MCF 10A (cell line): ENCODE data around the gene ASGR1. TPM values are rescaled to one million over a fixed set of nuclear protein-coding genes. Genes with fewer than 3 reads are reported as not detected.

Experiments
- BruUV-seq: library from RNA; stranded (reverse); fragments of 400-500 nt; replicated peaks from 2 replicates; lab custom pipeline; 2021; lab: Mats Ljungman, UMichigan
- CTCF ChIA-PET: fragments of 300-600 bp; sonication (Branson Sonifier 250); formaldehyde crosslinking; extraction: SDS; loops from one replicate; lab custom pipeline; 2021; ENCODE audit warnings: antibody characterized with exemption, inconsistent platforms; lab: Yijun Ruan, JAX
- POLR2A ChIA-PET: fragments of 300-600, 350-650 bp; sonication (Branson Sonifier 250); formaldehyde crosslinking; extraction: SDS; loops from one replicate; lab custom pipeline; 2020; ENCODE audit warnings: antibody characterized with exemption, inconsistent platforms; lab: Yijun Ruan, JAX
- DNase-seq: peaks from one replicate; pipeline ENCODE4 v3.0.0-alpha.2; 2018; ENCODE audit not compliant: unreplicated experiment
- H3K27ac Mint-ChIP-seq: one replicate; pipeline ENCODE4 v1.8.0; 2022; ENCODE audit warnings: mild to moderate bottlenecking, low read depth, mixed read lengths; ENCODE audit not compliant: unreplicated experiment
- H3K27me3 Mint-ChIP-seq: one replicate; pipeline ENCODE4 v1.8.0; 2022; ENCODE audit warnings: mixed read lengths; ENCODE audit not compliant: insufficient read depth, unreplicated experiment
- H3K36me3 Mint-ChIP-seq: one replicate; pipeline ENCODE4 v1.8.0; 2022; ENCODE audit warnings: mild to moderate bottlenecking, moderate library complexity, mixed read lengths; ENCODE audit not compliant: insufficient read depth, unreplicated experiment
- H3K4me1 Mint-ChIP-seq: one replicate; pipeline ENCODE4 v1.8.0; 2022; ENCODE audit warnings: mixed read lengths; ENCODE audit not compliant: insufficient read depth, unreplicated experiment
- H3K4me3 Mint-ChIP-seq: one replicate; pipeline ENCODE4 v1.8.0; 2022; ENCODE audit warnings: mild to moderate bottlenecking, moderate library complexity, mixed read lengths; ENCODE audit not compliant: unreplicated experiment
- H3K9me3 Mint-ChIP-seq: one replicate; pipeline ENCODE4 v1.8.0; 2022; ENCODE audit warnings: mixed read lengths; ENCODE audit not compliant: unreplicated experiment
- intact Hi-C: fragments of 100-400 bp; cut with micrococcal nuclease; formaldehyde crosslinking; loops from 2 replicates; pipeline ENCODE4 v1.14.1; 2022
- total RNA-seq: library from RNA; stranded (reverse); gene quantifications from 2 replicates; pipeline ENCODE4 v1.2.3, GENCODE V29; 2022
- TF ChIP-seq, protein P1 (sequence below): fragments of 200-600 bp; IDR thresholded peaks from one replicate; pipeline ENCODE4 v1.8.0; 2022; ENCODE audit warnings: antibody characterized with exemption, mild to moderate bottlenecking; ENCODE audit not compliant: unreplicated experiment

The ASGR1 gene
- total RNA-seq, 1 experiment from 2014 or later = 0.37 TPM

DNA sequence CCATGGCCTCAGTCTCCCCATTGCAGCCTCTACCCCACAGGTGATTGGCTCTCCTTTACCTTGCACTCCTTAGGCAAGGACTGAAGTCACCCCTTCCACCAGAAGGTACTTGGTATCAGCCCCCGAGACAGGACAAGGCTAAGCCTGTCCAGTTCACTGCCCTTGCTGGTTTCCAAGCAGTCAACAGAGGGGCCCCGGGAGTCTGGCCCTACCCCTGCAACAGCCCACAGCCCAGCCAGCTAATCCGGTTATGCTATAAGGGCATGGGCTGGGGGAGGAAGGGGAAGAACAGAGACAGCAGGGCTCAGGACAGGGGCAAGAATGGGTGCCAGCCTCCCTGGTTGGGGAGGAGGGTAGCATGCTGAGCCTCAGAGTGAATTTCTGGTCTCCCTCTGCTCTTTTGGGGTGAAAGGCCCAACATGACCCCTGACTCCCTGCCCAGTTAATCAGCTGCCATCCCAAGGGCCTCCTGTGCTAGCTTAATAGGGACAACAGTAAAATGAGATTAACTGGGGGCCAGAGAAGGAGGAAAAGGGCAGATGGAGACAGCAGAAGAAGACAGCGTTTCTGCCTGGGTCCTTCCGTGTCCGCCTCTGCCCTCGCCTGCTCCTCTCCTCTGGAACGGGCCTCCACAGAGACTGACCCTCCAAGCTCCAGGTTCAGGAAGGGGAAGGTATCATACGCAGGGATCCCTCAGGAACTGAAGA is 29.7 kb upstream of the ASGR1 start:
- peaks cover under 1% of the 10 kb centered on the region for H3K4me1 Mint-ChIP-seq
- H3K9me3 Mint-ChIP-seq = no peaks in the 10 kb centered on the region
- peaks cover 6% of the 10 kb centered on the region for H3K36me3 Mint-ChIP-seq
- no peak overlapping the region for H3K4me3 Mint-ChIP-seq
- ChIA-PET CTCF (interaction anchor here (0.5 to 0.7 kb wide), 2 partner anchors 115 to 148 kb away, joined by 3 read pairs; no protein-coding TSS in a partner anchor), POLR2A (no interaction called here)
- DNase-seq = no peak
- no peak overlapping the region for H3K27ac Mint-ChIP-seq
- TF ChIP-seq, protein P1, sequence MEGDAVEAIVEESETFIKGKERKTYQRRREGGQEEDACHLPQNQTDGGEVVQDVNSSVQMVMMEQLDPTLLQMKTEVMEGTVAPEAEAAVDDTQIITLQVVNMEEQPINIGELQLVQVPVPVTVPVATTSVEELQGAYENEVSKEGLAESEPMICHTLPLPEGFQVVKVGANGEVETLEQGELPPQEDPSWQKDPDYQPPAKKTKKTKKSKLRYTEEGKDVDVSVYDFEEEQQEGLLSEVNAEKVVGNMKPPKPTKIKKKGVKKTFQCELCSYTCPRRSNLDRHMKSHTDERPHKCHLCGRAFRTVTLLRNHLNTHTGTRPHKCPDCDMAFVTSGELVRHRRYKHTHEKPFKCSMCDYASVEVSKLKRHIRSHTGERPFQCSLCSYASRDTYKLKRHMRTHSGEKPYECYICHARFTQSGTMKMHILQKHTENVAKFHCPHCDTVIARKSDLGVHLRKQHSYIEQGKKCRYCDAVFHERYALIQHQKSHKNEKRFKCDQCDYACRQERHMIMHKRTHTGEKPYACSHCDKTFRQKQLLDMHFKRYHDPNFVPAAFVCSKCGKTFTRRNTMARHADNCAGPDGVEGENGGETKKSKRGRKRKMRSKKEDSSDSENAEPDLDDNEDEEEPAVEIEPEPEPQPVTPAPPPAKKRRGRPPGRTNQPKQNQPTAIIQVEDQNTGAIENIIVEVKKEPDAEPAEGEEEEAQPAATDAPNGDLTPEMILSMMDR = no peak
- peaks cover 18% of the 10 kb centered on the region for H3K27me3 Mint-ChIP-seq
- no TSS peak for BruUV-seq
- intact Hi-C loops = no loop called here

DNA sequence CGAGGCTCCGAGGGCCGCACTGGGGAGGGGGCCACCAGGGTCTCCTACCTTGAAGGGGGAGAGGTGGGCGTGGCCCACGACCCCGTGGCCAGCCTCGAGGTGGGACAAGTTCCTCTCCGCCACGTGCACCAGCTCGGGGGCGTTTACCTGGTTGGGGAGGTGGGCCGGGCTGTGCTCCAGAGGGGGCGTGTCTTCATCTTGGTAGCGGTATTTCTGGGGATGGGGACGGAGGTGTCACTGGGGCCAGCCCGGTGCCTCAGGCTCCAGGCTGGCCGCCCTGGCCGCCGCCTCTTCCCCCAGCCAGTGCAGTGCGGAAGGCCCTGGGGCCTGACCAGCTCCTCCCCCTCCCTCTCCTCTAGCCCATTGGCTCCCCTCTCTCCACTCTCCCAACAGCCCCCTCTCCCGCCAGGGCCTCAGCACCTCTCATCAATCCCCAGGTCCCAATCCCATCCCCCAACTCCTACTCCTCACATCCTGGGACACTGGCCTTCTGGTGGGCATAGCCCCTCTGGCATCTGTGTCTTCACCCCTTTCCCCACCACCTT is 28.9 kb upstream of the ASGR1 start:
- no peaks in the 10 kb centered on the region for H3K4me1 Mint-ChIP-seq
- peaks cover 5% of the 10 kb centered on the region for H3K36me3 Mint-ChIP-seq
- intact Hi-C loops = no loop called here
- ChIA-PET POLR2A (no interaction called here), CTCF (interaction anchor here (0.6 kb wide), 1 partner anchor 30 kb away, joined by 3 read pairs; no protein-coding TSS in a partner anchor)
- H3K4me3 Mint-ChIP-seq = no peak overlapping the region
- no TSS peak for BruUV-seq
- DNase-seq = no peak
- peaks cover 18% of the 10 kb centered on the region for H3K27me3 Mint-ChIP-seq
- H3K27ac Mint-ChIP-seq = no peak overlapping the region
- TF ChIP-seq, protein P1 = no peak
- no peaks in the 10 kb centered on the region for H3K9me3 Mint-ChIP-seq

DNA sequence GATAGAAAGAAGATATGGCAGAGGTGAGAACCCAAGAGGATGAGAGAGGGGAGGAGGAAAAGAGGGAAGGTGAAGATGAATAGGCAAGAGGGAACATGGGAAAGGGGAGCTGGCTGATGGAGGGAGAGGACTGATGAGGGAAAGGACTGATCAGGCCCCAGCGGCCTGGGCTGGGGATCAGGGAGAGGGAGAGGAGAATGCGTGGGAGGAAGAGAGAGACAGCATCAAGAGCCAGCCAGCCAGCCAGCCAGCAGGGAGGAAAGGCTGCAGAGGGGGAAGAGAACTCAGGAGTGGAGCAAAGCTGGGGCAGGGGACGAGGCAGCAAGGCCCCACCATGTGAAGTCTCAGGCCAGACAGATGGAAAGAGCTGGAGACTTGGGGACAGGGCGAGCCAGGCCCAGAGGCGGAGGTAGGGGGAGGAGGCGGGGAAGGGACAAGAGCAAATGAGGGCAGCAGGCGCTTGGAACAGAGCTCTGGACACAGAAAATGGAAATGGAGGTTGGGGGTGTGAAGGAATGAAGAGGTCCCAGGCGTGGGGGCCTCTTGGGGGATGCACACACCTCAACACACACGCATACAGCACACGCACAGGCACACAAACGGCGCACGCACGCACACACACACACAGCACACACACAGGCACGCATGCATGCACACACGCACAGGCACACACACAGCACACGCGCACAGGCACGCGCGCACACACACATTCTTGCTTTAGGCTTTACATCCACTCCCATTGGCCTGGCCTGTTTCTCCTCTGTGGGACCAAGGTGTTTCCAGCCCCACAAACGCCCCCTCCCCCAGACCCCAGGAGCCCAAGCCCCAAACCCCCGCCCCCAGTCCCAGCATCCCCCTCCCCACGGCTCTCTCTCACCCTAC is 28.2 kb upstream of the ASGR1 start:
- H3K27me3 Mint-ChIP-seq = peaks cover 18% of the 10 kb centered on the region
- intact Hi-C loops = no loop called here
- H3K27ac Mint-ChIP-seq = no peak overlapping the region
- peaks cover 9% of the 10 kb centered on the region for H3K36me3 Mint-ChIP-seq
- POLR2A ChIA-PET = interaction anchor here (0.6 kb wide), 1 partner anchor 683 kb away, joined by 3 read pairs; no protein-coding TSS in a partner anchor
- H3K4me3 Mint-ChIP-seq = no peak overlapping the region
- DNase-seq = no peak
- CTCF ChIA-PET = interaction anchor here (0.6 kb wide), 1 partner anchor 30 kb away, joined by 3 read pairs; no protein-coding TSS in a partner anchor
- no TSS peak for BruUV-seq
- H3K4me1 Mint-ChIP-seq = no peaks in the 10 kb centered on the region
- no peaks in the 10 kb centered on the region for H3K9me3 Mint-ChIP-seq
- TF ChIP-seq, protein P1 = no peak

DNA sequence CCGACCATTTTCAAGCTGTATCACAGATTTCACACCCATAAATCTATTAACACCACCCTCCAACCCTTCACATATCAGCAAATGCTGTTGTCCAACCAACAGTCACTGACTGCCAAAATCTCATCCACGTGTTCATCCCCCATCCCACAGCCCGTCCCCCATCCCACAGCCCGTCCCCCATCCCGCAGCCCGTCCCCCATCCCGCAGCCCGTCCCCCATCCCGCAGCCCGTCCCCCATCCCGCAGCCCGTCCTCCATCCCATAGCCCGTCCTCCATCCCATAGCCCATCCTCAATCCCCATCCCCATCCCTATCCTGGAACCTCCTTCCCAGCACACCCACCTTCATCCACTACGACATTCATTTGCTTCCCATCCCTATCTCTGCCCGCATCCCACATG is 26.4 kb upstream of the ASGR1 start:
- Mint-ChIP-seq H3K4me1 (no peaks in the 10 kb centered on the region), H3K27ac (no peak overlapping the region), H3K9me3 (no peaks in the 10 kb centered on the region), H3K4me3 (no peak overlapping the region), H3K27me3 (peaks cover 18% of the 10 kb centered on the region), H3K36me3 (peaks cover 11% of the 10 kb centered on the region)
- ChIA-PET POLR2A (interaction anchor here (0.7 kb wide), 1 partner anchor 452 kb away, joined by 4 read pairs; no protein-coding TSS in a partner anchor), CTCF (no interaction called here)
- intact Hi-C loops = no loop called here
- TF ChIP-seq, protein P1 = no peak
- no peak for DNase-seq
- no TSS peak for BruUV-seq
